Nephron (organoid): ENCODE data around the gene PTDSS2.
"Not testable (repeated sequence)": the region's sequence is repeated elsewhere in the genome, so short reads cannot be mapped to it uniquely, and the experiment has no call there.

Experiments
- H3K27ac Mint-ChIP-seq, 3 experiments: 2 replicates each; pipeline ENCODE4 v1.8.0; 2020; ENCODE audit warnings: mixed read lengths in 3 of 3, mild to moderate bottlenecking in 2 of 3, moderate library complexity in 1 of 3
- H3K27me3 Mint-ChIP-seq: 2 replicates; pipeline ENCODE4 v1.8.0; 2021; ENCODE audit warnings: low read depth, mild to moderate bottlenecking, moderate library complexity, mixed read lengths
- H3K36me3 Mint-ChIP-seq: 2 replicates; pipeline ENCODE4 v1.8.0; 2020; ENCODE audit warnings: low read depth, mixed read lengths
- H3K4me1 Mint-ChIP-seq: 2 replicates; pipeline ENCODE4 v1.8.0; 2020; ENCODE audit warnings: mixed read lengths
- H3K4me3 Mint-ChIP-seq, 3 experiments: 2 replicates each; pipeline ENCODE4 v1.8.0; 2020; ENCODE audit warnings: mild to moderate bottlenecking in 3 of 3, mixed read lengths in 3 of 3, moderate library complexity in 2 of 3
- H3K9me3 Mint-ChIP-seq: 2 replicates; pipeline ENCODE4 v1.8.0; 2020; ENCODE audit warnings: mixed read lengths
- TF ChIP-seq, protein P1 (sequence below), 3 experiments: fragments of 200-600 bp; sonication (generic); IDR thresholded peaks; one replicate each; pipeline ENCODE4 v1.5.0; 2021; ENCODE audit warnings: antibody characterized with exemption in 3 of 3; ENCODE audit not compliant: unreplicated experiment in 3 of 3

The PTDSS2 gene

DNA sequence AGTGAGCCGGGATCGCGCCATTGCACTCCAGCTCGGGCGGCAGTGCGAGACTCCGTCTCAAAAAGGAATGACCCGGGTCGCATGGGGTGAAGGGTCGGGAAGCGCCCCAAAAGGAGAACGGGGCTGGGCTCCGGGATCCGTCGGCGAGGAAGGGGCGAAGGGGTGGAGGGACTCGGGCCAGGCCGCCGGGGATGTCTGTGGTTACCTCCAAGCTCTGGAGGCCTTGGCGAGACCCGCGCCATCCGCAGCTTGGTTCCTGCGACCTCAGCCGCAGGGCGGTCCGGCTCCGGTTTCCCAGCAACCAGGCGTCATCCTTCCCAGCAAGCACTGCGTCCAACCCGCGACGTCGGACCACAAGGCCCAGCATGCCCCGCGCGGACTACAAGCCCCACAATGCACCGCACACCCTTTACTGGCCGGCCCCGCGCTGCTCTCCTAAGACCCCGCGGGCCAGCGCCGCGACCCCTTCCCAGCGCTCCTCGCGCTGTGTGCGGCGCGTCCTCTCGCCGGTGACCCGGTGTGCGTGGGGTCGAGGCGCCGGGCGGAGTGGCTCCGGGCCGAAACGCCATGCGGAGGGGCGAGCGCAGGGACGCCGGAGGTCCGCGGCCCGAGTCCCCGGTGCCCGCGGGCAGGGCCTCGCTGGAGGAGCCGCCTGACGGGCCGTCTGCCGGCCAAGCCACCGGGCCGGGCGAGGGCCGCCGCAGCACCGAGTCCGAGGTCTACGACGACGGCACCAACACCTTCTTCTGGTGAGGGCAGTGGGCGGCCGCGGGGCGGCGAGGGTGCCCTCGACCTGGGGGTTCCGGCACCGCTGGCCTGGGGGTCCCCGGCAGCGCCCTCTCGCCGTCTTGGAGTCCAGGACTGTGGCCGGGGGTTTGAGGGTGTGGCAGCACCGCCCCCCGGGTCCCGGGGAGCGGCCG, at the start of gene PTDSS2:
TSS of gene PTDSS2 (plus strand) at position 391 of the 920 bp plus-strand sequence. CDS start at position 568, 177 bp downstream.
- H3K9me3 Mint-ChIP-seq = no peaks in the 10 kb centered on the region
- H3K4me3 Mint-ChIP-seq = peak within 1 kb of the TSS; percentile 95 to 98 (median 96)
- TF ChIP-seq, protein P1, sequence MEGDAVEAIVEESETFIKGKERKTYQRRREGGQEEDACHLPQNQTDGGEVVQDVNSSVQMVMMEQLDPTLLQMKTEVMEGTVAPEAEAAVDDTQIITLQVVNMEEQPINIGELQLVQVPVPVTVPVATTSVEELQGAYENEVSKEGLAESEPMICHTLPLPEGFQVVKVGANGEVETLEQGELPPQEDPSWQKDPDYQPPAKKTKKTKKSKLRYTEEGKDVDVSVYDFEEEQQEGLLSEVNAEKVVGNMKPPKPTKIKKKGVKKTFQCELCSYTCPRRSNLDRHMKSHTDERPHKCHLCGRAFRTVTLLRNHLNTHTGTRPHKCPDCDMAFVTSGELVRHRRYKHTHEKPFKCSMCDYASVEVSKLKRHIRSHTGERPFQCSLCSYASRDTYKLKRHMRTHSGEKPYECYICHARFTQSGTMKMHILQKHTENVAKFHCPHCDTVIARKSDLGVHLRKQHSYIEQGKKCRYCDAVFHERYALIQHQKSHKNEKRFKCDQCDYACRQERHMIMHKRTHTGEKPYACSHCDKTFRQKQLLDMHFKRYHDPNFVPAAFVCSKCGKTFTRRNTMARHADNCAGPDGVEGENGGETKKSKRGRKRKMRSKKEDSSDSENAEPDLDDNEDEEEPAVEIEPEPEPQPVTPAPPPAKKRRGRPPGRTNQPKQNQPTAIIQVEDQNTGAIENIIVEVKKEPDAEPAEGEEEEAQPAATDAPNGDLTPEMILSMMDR (IDR thresholded peaks at IDR 0.05; ENCODE audit: unreplicated experiment in 3 of 3) = no peak
- H3K4me1 Mint-ChIP-seq = peaks cover 36% of the 10 kb centered on the region
- H3K27ac Mint-ChIP-seq = peak within 1 kb of the TSS; percentile 71 to 91 (median 91)
- no peaks in the 10 kb centered on the region for H3K27me3 Mint-ChIP-seq
- peaks cover 15% of the 10 kb centered on the region for H3K36me3 Mint-ChIP-seq

DNA sequence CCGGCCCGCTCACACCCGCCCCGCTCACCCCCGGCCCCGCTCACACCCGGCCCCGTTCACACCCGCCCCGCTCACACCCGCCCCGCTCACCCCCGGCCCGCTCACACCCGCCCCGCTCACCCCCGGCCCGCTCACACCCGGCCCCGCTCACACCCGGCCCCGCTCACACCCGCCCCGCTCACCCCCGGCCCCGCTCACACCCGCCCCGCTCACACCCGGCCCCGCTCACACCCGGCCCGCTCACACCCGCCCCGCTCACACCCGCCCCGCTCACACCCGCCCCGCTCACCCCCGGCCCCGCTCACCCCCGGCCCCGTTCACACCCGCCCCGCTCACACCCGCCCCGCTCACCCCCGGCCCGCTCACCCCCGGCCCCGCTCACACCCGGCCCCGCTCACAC, 48.9 kb upstream of the PTDSS2 start:
- H3K4me1 Mint-ChIP-seq, H3K9me3 Mint-ChIP-seq, H3K36me3 Mint-ChIP-seq, H3K27ac Mint-ChIP-seq, H3K4me3 Mint-ChIP-seq, H3K27me3 Mint-ChIP-seq: not testable (repeated sequence)

DNA sequence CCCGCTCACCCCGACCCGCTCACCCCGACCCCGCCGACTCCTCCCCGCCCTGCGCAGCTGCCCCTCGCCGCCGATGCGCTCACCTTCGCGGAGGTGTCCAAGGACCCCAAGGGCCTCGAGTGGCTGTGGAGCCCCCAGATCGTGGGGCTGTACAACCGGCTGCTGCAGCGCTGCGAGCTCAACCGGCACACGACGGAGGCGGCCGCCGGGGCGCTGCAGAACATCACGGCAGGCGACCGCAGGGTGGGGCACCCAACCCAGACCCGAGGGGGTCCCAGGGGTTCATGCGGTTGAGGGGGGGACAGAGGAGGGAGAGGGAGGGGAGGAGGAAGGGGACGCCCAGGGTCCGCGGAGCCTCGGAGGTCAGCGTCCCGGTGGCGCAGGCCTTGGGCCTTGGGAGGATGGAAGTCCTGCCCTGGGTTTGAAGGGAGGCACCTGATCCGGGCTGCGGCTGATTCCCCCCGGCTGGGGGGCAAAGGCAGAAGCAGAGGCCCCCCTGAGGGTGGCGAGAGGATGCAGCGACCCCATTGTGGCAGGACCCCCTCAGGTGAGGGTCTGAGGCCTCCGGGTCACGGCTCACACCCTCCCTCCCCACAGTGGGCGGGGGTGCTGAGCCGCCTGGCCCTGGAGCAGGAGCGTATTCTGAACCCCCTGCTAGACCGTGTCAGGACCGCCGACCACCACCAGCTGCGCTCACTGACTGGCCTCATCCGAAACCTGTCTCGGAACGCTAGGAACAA, 46.9 kb upstream of the PTDSS2 start:
- no peaks in the 10 kb centered on the region for H3K9me3 Mint-ChIP-seq
- H3K27ac Mint-ChIP-seq = no peak overlapping the region
- no peaks in the 10 kb centered on the region for H3K27me3 Mint-ChIP-seq
- no peaks in the 10 kb centered on the region for H3K36me3 Mint-ChIP-seq
- H3K4me1 Mint-ChIP-seq = no peaks in the 10 kb centered on the region
- H3K4me3 Mint-ChIP-seq = no peak overlapping the region
- TF ChIP-seq, protein P1 (IDR thresholded peaks at IDR 0.05; ENCODE audit: unreplicated experiment in 3 of 3) = no peak

DNA sequence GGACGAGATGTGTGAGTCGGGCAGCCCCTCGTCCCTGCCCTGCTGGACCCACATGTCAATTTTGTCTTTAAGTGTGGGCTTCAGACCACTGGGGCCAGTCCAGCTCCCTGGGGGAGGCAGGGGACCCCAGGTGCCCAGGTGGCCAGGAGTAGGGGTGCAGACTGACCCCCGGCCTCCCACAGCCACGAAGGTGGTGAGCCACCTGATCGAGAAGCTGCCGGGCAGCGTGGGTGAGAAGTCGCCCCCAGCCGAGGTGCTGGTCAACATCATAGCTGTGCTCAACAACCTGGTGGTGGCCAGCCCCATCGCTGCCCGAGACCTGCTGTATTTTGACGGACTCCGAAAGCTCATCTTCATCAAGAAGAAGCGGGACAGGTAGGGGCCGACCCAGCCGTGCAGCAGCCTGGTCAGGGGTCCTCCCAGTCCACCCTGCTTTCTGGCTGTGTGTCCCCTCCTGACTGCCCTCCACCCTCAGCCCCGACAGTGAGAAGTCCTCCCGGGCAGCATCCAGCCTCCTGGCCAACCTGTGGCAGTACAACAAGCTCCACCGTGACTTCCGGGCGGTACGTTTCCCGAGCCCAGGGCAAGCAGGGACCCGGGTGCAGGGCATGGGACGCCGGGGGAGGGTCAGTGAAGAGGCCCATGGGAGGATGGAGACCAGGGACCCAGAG, 46.2 kb upstream of the PTDSS2 start:
- Mint-ChIP-seq H3K27me3 (no peaks in the 10 kb centered on the region), H3K9me3 (no peaks in the 10 kb centered on the region), H3K4me3 (no peak overlapping the region), H3K27ac (no peak overlapping the region), H3K36me3 (no peaks in the 10 kb centered on the region), H3K4me1 (no peaks in the 10 kb centered on the region)
- TF ChIP-seq, protein P1 (IDR thresholded peaks at IDR 0.05; ENCODE audit: unreplicated experiment in 3 of 3) = no peak

DNA sequence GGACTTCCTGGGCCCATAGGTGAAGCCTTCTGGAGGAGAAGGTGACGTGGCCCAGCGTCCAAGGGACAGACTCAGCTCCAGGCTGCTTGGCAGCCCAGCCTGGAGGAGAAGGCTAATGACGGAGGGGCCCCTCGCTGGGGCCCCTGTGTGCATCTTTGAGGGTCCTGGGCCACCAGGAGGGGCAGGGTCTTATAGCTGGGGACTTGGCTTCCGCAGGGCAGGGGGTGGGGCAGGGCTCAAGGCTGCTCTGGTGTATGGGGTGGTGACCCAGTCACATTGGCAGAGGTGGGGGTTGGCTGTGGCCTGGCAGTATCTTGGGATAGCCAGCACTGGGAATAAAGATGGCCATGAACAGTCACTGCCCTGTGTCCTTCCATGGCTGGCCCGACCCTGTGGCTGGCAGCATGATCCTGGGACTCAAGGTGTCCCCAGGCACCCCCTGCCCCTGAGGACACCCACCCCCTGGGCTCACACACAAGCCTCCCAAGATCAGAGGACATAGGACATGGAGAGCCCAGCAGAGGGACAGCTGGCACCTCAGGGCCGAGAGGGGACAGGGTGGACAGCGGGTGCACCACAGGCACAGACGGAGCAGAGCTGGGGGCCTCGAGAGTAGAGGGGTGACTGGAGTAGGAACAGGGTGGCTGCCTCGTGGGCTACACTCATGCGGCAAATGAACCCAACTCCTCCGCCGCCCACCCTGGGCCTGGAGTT, 45.4 kb upstream of the PTDSS2 start:
- Mint-ChIP-seq H3K27me3 (no peaks in the 10 kb centered on the region), H3K27ac (peak overlapping the region in 1 of 3 experiments; percentile 63), H3K4me1 (no peaks in the 10 kb centered on the region), H3K4me3 (peak overlapping the region; percentile 79 to 82 (median 80)), H3K36me3 (no peaks in the 10 kb centered on the region), H3K9me3 (no peaks in the 10 kb centered on the region)
- TF ChIP-seq, protein P1 (IDR thresholded peaks at IDR 0.05; ENCODE audit: unreplicated experiment in 3 of 3) = no peak
